ENCODE data around the gene GMPR. TPM values are rescaled to one million over a fixed set of nuclear protein-coding genes. Genes with fewer than 3 reads are reported as not detected.
A peak's percentile ranks its signal among the peaks of the same experiment; 100 is the strongest.

Gene GMPR
- total RNA-seq, 4 donors from 2014 or later, result 3.6 to 8.1 (median 6.3) TPM; not detected in 1

- no peak for DNase-seq
- H3K4me3 ChIP-seq, result no peak overlapping the region
- no peaks in the 10 kb centered on the region for H3K9me3 ChIP-seq
- no peaks in the 10 kb centered on the region for H3K27me3 ChIP-seq
- peaks cover 0 to 12% (median 5%) of the 10 kb centered on the region in 4 donors for H3K4me1 ChIP-seq
- H3K36me3 ChIP-seq, result peaks cover 0 to 23% (median 0%) of the 10 kb centered on the region in 3 donors
- TF ChIP-seq CTCF (IDR thresholded peaks at IDR 0.05), result no peak
- TF ChIP-seq POLR2A (IDR thresholded peaks at IDR 0.05), result no peak
- no peak overlapping the region for H3K27ac ChIP-seq
Measured at GRCh38 chr6:16327777-16328325, 89.5 kb downstream of the GMPR start.

GRCh38 chr6:16329233-16329632, 90.8 kb downstream of the GMPR start:
- Histone ChIP-seq H3K27ac (no peak overlapping the region), H3K9me3 (no peaks in the 10 kb centered on the region), H3K36me3 (peaks cover 0 to 23% (median 0%) of the 10 kb centered on the region in 3 donors), H3K4me1 (peaks cover 0 to 17% (median 5%) of the 10 kb centered on the region in 4 donors), H3K27me3 (no peaks in the 10 kb centered on the region), H3K4me3 (no peak overlapping the region)
- no peak for TF ChIP-seq CTCF (IDR thresholded peaks at IDR 0.05)
- no peak for TF ChIP-seq POLR2A (IDR thresholded peaks at IDR 0.05)
- DNase-seq, result no peak

- Histone ChIP-seq H3K4me3 (peak overlapping the region in 1 of 4 donors; percentile 9), H3K27me3 (no peaks in the 10 kb centered on the region), H3K9me3 (no peaks in the 10 kb centered on the region), H3K27ac (peak overlapping the region in 1 of 4 donors; percentile 55), H3K4me1 (peaks cover 0 to 17% (median 5%) of the 10 kb centered on the region in 4 donors), H3K36me3 (peaks cover 0 to 15% (median 0%) of the 10 kb centered on the region in 3 donors)
- TF ChIP-seq CTCF (IDR thresholded peaks at IDR 0.05) (peak; percentile 82 to 94 (median 87)), POLR2A (IDR thresholded peaks at IDR 0.05) (no peak)
- DNase-seq, result peak; percentile 52 to 86 (median 66)
Measured at GRCh38 chr6:16331384-16332174, 93.2 kb downstream of the GMPR start.

- Histone ChIP-seq H3K4me1 (peaks cover 0 to 23% (median 5%) of the 10 kb centered on the region in 4 donors), H3K36me3 (peaks cover 0 to 9% (median 0%) of the 10 kb centered on the region in 3 donors), H3K27me3 (no peaks in the 10 kb centered on the region), H3K4me3 (peak overlapping the region in 1 of 4 donors; percentile 9), H3K9me3 (no peaks in the 10 kb centered on the region), H3K27ac (peak overlapping the region in 1 of 4 donors; percentile 55)
- DNase-seq, result peak; percentile 71 to 92 (median 78)
- peak; percentile 81 to 94 (median 91) for TF ChIP-seq CTCF (IDR thresholded peaks at IDR 0.05)
- no peak for TF ChIP-seq POLR2A (IDR thresholded peaks at IDR 0.05)
Measured at GRCh38 chr6:16332175-16332542, 93.8 kb downstream of the GMPR start.

- H3K27ac ChIP-seq, result no peak overlapping the region
- H3K36me3 ChIP-seq, result no peaks in the 10 kb centered on the region
- H3K4me3 ChIP-seq, result no peak overlapping the region
- no peaks in the 10 kb centered on the region for H3K9me3 ChIP-seq
- no peaks in the 10 kb centered on the region for H3K27me3 ChIP-seq
- TF ChIP-seq CTCF (IDR thresholded peaks at IDR 0.05), result no peak
- peaks cover 0 to 35% (median 5%) of the 10 kb centered on the region in 4 donors for H3K4me1 ChIP-seq
- DNase-seq, result no peak
Measured at GRCh38 chr6:16333580-16333979, 95.2 kb downstream of the GMPR start.

All from Peyer's patch (tissue), 4 donors.